HL-60/S4 treated with retinoic acid at 250 ng/mL for 4 days and 3 days (cell line): ENCODE data around the gene SNX10.

Experiments
- in situ Hi-C: fragments of 300-500 bp; cut with MboI; formaldehyde crosslinking; loops from 2 replicates; pipeline ENCODE4 v1.7.0; 2022; ENCODE audit warnings: low sequenced_read_pairs

SNX10 gene

DNA sequence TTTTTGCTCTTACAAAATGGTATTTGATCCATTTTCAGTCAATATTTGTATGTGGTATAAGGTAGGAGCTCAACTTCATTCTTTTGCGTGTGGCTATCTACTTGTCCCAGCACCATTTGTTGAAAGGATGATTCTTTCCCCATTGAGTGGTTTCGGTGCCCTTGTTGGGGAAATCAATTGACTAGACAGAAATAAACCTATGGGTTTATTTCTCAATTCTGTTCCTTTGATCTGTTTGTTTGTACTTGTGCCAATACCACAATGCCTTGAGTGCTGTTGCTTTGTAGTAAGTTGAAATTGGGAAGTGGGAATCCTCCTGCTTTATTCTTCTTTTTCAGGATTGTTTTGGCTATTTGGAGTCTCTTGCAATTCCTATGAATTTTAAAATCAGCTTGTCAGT is 41.0 kb downstream of the SNX10 start:
- in situ Hi-C loops, result loop anchor here (25.0 kb wide), 1 partner anchor 120 kb away; the partner anchor contains the start of genes CBX3 and HNRNPA2B1

DNA sequence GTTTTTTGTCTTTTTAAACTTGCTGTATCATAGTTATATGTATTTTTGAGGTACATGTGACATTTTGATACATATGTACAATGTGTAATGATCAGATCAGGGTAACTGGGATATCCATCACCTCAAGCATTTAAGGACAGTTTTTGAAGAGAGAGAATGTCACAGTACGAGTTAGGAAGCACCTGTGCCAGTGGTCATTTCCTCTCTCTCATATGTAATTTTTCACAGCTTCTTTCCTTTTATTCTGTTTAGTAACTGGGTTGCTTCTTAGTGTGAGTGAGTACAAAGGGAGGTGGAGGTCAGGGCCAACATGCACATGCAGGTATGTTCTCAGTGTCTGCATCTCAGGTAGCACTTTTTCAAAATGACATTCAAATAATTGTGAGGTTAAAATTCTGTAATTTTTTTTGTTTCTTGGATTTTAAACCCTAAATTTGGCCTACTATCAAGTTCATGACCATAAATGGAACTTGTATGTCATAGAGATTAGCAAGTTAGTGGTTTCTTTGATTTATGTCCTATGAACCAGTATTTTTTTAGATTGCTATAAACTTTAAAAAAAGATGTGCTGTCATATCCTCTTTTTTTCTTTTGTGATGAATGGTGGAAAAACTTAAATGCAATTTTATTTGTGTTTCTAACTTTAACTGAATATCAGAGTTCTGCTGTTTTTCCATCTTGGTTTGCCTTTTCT is 42.7 kb downstream of the SNX10 start:
- in situ Hi-C loops, result loop anchor here (25.0 kb wide), 1 partner anchor 122 kb away; the partner anchor contains the start of genes CBX3 and HNRNPA2B1

DNA sequence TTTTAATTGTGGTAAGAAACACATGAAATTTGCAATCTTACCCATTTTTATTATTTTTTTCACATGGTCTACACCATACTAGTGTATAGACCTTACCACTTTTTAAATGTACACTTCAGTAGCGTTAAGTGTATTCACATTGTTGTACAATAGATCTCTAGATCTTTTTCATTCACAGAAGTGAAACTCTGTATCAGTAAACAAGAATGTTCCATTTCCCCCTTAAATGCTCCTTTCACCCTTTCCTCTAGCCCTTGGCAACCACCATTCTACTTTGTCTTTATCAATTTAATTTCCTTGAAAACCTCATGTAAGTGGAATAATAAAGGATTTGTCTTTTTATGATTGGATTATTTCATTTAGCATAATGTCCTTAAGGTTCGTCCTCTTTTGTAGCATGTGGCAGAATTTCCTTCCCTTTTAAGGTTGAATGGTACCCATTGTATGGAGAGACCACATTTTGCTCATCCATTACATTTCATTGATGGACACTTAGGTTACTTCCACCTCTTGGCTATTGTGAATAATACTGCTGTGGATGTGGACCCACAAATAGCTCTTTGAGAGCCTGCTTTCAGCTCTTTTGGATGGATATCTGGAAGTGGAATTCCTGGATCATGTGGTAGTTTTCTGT is 45.7 kb downstream of the SNX10 start:
- in situ Hi-C loops, result loop anchor here (25.0 kb wide), 1 partner anchor 125 kb away; the partner anchor contains the start of genes CBX3 and HNRNPA2B1

DNA sequence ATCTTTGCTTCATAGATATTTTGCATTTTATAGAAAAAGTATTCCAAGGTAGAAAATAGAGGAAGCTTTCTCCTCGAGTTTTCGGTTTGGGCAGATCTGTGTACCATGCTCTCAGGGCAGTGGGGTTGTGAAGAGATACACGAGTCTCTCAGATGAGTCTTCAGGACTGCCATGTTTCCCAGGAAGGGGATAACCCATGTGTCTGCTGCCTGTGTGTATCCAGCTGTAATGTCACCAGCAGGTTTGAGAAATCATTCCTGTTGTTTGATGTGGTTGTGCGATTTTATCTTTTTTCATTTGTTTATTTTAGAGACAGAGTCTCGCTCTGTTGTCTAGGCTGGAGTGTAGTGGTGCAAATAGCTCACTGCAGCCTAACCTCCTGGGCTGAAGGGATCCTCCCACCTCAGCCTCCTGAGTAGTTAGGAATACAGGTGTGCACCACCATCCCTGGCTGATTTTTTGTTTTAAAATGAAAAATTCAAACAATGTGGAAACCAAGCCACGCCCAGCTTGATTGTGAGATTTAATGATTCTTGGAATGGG is 48.9 kb downstream of the SNX10 start:
- in situ Hi-C loops, result loop anchor here (25.0 kb wide), 1 partner anchor 128 kb away; the partner anchor contains the start of genes CBX3 and HNRNPA2B1

DNA sequence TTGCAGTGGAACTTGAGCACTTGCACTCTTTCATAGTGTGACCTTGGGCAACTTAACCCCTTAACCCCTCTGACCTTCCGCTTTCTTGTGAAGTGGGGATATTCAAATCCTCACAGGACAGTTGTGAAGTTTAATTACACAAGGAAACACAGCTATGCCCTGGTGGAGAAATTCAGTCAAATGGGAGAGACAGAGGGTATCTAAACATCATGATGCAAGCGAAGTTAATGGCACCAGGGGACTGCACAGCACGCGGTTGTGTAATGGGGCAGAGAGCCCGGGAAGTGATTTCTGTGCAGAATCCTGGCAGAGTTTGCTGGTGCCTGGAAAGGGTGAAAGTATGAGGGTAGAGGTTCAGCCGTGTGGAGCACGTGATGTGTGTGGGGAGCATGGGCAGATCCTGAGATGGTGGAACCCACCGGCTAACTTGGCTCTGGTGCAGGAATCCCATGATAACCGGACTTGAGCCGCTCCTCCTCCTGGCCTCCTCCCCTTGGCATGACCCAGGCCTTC is 51.7 kb downstream of the SNX10 start:
- in situ Hi-C loops, result loop anchor here (25.0 kb wide), 1 partner anchor 131 kb away; the partner anchor contains the start of genes CBX3 and HNRNPA2B1

DNA sequence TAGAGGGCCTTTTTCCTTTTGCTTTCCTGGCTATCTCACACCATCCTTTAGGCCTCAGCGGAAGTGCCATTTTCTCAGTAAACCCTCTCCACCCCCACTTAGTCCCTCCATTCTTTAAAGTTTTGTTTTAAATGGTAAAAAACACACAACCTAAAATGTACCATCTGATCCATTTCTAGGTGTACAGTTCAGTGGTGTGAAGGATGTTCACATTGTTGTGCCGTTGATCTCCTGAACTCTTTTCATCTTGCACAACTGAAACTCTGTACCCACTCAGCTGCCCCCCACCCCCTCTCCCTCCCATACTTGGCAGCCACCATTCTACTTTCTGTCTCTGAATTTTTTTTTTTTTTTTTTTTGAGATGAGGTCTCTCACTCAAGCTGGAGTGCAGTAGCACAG is 52.2 kb downstream of the SNX10 start:
- in situ Hi-C loops, result loop anchor here (25.0 kb wide), 1 partner anchor 132 kb away; the partner anchor contains the start of genes CBX3 and HNRNPA2B1

DNA sequence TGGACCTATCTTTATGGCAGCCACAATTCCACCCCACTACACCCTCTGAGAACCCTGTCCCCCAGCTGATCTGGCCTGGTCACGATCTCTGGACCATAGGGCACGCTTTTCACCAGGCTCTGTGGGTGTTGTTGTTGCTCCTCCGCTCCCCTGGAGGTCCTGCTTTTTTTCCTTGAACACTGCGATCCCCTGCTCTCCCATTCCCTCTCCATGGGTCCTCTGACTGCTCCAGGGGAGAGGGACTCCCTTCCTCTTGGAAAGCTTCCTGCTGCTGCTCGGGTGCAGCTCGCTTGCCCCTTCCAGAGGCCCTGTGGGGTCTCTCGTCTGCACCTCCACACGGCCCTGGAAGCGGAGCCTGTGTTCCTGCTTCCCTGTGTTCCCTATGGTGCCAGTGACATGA is 53.5 kb downstream of the SNX10 start:
- in situ Hi-C loops, result loop anchor here (25.0 kb wide), 1 partner anchor 133 kb away; the partner anchor contains the start of genes CBX3 and HNRNPA2B1

DNA sequence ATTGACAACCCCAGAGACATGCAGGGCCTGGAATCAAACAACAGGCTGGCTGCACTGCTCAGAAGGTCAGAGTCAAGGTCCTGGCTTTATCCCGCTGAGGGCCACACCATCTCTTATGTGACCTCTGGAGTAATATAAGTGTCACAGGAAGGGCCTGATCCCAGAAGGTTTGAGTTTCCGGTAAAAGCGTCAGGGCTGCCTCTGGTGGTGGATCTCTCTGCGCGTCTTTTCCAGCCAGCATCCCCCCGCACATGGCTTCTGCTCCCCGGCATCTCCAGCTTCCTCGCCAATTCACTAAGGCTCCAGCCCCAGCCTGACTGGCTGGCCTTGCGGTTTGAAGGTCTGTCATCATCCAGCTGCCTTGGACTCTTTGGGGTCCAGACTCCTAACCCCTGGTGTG is 54.2 kb downstream of the SNX10 start:
- in situ Hi-C loops, result loop anchor here (25.0 kb wide), 1 partner anchor 134 kb away; the partner anchor contains the start of genes CBX3 and HNRNPA2B1

DNA sequence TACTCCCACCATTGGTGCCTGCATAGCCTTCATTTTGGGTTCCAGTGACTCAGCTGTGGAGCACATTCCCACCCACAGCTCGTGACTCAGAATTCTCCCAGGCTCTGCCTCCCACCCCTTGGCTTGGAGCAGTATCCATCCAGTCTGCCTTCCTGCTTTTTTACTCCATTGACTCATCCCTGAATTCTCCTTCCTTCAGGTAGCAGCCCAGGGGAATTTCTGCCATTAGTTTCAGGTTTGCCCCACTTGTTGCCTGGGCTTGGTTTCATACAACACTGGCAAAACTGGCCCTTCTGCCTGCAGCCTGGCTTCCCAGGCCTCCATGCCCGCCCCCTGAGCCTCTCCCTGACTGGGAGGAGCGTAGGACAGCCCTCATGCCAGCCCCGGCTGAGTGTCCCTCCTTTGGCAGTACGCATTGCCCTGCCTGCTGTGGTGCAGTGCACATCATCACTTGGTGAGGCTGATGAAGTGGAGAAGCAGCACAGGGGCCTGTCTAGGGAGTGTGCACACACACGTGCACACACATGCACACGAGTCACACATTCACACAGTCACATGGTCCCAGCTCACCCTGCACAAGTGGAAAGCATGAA is 55.0 kb downstream of the SNX10 start:
- in situ Hi-C loops, result loop anchor here (25.0 kb wide), 1 partner anchor 134 kb away; the partner anchor contains the start of genes CBX3 and HNRNPA2B1

DNA sequence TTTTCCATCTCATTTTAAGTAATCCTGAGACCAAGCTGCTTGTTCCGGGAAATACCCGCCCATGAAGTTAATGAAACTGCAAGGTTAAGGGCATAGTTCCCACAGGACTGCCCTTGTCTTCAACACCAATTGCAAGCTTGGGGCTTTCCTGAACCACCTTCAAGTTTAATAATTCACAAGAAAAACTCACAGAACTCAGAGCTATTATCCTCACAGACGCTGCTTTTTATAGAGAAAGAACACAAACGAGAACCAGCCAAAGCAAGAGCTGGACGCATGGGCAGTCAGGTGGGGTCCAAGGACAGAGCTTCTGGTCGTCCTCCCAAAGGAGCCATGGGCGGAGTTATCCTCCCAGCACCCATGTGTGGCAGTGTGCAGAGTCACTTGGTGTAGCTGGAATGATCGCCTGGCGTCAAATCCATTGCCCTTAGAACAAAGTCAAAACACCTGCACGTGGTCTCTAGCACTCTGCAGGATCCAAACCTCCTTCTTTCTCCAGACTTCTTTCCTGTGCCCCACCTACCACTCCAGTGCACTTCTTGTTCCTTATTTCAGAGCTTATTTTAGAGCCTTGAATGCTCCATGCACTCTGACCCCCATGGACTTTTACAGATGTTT is 56.7 kb downstream of the SNX10 start:
- in situ Hi-C loops, result loop anchor here (25.0 kb wide), 1 partner anchor 136 kb away; the partner anchor contains the start of genes CBX3 and HNRNPA2B1

DNA sequence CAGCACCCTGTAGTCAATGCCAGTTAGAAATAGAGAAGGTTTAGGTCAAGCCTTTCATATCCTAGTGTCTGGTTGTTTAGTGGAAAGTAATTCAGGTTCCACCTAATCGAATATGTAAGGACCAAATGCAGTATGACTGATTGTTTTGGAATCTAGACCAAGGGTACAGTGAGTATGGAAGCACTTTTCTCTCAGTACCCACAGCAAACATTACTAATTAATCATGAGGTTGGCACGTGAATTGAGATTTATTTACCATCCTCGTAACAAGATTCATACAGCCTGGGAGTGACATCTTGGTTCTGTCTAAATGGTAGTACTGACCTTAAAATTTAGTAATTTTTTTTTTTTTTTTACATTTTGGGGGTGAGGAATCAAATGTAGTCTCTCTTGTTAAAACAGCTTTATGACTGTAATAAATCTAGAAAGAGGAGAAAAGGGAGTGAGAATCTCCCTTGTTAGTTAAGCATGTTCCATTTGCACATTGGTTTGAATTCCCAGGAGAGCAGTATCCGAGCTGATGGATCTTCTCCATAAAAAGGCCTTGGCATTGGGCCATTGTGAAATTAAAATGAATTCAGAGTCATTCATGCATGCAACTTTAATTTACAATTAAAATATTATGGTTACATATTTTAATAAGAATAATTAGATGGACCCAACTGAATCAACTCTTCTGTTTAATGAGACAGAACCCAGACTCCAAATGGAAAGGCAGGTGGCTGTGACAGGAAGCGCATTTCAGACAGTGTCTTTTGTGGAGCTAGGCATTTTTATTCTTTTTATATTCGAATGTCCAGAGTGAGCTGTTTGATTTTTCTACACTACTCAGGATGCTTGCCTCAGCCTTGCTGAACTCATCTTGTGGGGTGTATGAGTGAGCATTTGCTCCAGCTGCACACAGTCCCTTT is 57.6 kb downstream of the SNX10 start:
- in situ Hi-C loops, result loop anchor here (25.0 kb wide), 1 partner anchor 137 kb away; the partner anchor contains the start of genes CBX3 and HNRNPA2B1

DNA sequence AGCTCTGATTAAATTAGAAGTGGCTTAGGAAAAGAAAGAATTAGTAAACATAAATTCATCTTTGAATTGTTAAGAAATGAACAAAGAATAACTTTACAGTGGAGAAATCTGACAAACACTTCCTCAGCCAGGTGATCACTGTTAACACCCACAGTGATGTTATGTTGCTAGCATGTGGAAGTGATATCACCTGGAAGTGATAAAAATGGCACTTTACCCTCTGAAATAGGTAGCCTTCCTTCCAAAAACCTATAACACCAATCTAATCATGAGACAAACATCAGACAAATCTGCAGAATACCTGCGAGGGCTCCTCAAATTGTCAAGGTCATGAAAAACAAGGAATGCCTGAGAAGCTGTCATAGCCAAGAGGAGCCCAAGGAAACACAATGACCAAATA is 59.5 kb downstream of the SNX10 start:
- in situ Hi-C loops, result loop anchor here (10.0 kb wide), 1 partner anchor 266 kb away; no protein-coding TSS in a partner anchor

DNA sequence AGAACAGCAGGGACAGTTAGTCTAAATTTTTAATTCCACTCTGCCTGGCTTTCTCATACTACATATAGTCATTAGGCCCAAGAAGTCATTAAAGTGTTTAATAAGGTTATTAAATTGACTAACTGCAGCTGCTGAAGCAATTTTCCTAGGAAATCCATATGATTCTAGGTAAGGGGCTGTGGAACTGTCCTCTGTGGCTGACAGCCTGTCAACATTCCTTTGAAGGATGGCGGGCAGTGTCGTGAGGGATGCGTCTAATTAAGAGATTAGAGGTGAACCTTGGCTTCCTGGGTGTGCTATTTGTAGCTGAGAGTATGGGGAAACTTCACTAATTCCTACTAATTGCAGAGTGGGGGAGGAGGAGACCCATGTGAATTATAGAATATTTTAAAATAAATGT is 64.6 kb downstream of the SNX10 start:
- in situ Hi-C loops, result loop anchor here (10.0 kb wide), 1 partner anchor 271 kb away; no protein-coding TSS in a partner anchor

DNA sequence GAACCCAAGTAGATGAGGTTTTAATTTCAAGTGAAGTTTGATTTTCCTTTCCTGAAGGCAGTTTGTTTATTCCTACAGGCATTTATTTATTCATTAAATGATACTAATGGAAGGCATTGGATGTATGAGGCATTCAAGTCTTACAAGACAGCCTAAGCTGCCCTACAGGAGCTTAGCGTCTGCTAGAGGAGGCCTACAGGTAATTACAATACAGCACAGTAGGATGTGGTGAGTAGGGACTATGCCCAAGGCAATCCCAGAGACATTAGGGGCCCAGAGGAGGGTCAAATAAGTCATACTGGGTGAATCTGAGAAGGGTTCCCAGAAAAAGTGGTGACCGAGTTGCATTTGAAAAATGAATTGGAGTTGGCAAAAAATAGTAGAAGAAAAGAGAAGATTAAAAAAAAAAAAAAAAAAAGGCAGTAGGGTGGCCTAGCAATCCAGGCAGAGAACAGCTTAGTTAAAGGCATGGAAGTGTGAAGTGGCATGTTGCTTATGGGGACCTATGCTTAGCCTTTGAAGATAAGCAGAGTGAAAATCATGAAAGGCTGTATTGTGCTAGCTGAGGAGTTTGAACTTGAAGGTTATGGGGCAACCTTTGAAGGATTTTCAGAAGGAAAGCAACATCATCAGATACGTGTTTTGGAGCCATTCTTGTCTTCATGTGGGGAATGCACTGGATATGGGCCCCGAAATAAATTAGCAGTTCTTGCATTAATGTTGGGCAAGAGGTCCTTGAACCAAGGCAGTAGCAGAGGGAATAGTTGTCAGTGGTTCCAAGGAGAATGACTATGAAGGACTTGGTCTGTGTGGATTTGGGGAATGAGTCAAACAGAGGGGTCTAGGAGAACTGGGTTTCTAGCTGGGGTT is 65.5 kb downstream of the SNX10 start:
- in situ Hi-C loops, result loop anchor here (10.0 kb wide), 1 partner anchor 272 kb away; no protein-coding TSS in a partner anchor

DNA sequence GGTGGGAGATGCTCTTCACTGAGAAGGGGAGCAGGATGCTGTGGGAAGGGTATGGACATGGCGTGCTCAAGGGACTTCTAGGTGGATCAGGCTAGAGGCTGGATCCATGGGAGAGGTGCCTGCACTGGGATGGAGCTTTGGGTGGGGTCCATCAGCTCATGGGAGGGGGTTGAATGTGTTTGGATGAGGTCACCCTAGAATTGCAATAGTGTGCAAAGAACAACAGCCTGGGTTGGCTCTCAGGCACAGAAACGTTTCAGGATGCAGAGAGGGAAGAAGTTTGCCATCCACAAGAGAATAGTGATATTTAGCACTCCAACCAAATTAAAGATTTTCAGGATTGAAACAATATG is 66.1 kb downstream of the SNX10 start:
- in situ Hi-C loops, result loop anchor here (10.0 kb wide), 1 partner anchor 273 kb away; no protein-coding TSS in a partner anchor

DNA sequence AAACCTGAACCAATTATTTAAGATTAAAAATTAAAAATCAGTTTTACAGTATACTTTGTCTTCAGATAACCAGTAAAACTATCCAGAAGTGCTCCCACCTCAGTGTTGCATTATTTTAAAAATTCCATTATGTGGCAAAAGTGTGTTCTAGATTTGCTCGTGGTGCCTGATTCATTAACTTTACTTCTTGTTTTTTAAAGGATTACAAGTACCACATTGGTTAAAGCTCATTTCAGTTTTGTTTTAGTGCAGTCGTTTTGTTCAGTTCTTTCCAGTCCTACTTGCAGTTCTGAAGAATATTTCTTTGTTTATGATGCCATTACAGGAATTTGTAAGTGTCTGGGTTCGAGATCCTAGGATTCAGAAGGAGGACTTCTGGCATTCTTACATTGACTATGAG is 69.0 kb downstream of the SNX10 start:
- in situ Hi-C loops, result loop anchor here (10.0 kb wide), 1 partner anchor 466 kb away; no protein-coding TSS in a partner anchor

DNA sequence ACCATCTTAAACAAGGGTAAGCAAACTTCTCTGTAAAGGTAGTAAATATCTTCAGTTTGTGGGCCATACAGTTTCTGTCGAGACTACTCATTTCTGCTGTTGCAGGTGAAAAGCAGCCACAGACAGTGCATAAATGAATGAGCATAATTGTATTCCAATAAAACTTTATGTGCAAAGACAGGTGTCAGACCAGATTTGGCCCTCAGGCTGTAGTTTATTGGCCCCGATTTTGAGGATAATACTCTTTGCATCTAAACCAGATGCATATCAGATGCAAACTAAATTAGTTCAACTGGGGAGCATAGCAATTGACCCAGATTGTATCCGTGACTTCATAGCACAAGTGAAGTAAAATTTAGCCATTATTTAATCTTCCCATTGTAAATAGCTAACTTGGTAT is 70.0 kb downstream of the SNX10 start:
- in situ Hi-C loops, result loop anchor here (10.0 kb wide), 1 partner anchor 467 kb away; no protein-coding TSS in a partner anchor

DNA sequence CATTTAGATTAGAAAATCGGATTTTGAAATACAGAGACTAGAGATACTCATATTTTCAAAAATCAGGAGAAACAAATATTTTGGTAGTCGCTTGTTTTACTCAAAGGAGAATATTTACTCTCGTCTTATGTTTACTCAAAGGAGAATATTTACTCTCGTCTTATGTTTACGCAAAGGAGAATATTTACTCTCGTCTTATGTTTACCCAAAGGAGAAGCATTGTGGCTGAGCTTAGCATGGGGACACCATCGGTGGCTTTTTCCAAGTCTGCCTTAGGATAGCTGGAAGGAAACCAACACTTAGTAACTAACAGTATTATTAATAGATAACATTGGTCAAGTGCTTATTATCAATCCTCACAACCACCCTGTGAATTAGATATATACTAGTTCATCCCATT is 71.8 kb downstream of the SNX10 start:
- in situ Hi-C loops, result loop anchor here (10.0 kb wide), 1 partner anchor 469 kb away; no protein-coding TSS in a partner anchor
